ENCODE measurements around the gene JAKMIP1. TPM values are rescaled to one million over a fixed set of nuclear protein-coding genes. Genes with fewer than 3 reads are reported as not detected.

The JAKMIP1 gene
- total and polyA plus RNA-seq, 4 donors, result 0.08 to 0.46 (median 0.22) TPM

DNA sequence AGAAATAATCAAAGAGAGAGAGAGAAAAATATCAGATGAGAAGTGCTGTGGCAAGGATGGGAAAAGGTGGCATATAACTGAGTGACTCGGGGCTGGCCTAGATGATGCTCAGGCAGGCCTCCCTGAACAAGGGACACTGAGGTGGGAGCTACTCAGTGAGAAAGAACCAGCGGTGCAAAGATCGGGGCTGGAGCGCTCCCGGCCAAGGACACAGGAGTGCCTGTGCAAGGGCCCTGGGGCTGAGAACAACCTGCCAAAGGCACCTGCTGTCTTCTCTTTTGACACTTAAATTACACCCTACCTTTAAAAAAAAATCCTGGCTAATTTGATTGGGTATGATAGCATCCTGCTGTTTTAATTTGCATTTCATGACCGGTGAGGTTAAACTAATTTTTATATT, 104.5 kb downstream of the JAKMIP1 start:
- H3K36me3 ChIP-seq (ENCODE audit: control insufficient read depth in 4 of 4, insufficient read depth in 4 of 4, low read length in 4 of 4), result no peaks in the 10 kb centered on the region
- H3K27me3 ChIP-seq (ENCODE audit: control insufficient read depth in 3 of 3, insufficient read depth in 3 of 3, low read length in 2 of 3), result no peaks in the 10 kb centered on the region
- no peak overlapping the region for H3K4me3 ChIP-seq
- no peak overlapping the region for H3K27ac ChIP-seq (ENCODE audit: low read depth in 1 of 2, low read length in 1 of 2)
- H3K4me1 ChIP-seq (ENCODE audit: control insufficient read depth in 5 of 5, insufficient read depth in 5 of 5, low read length in 5 of 5), result no peaks in the 10 kb centered on the region
- WGBS, 2 donors, result 90 to 95% methylated on average over 6 of the region's 6 CpGs
- DNase-seq, result no peak
- TF ChIP-seq, protein P1, sequence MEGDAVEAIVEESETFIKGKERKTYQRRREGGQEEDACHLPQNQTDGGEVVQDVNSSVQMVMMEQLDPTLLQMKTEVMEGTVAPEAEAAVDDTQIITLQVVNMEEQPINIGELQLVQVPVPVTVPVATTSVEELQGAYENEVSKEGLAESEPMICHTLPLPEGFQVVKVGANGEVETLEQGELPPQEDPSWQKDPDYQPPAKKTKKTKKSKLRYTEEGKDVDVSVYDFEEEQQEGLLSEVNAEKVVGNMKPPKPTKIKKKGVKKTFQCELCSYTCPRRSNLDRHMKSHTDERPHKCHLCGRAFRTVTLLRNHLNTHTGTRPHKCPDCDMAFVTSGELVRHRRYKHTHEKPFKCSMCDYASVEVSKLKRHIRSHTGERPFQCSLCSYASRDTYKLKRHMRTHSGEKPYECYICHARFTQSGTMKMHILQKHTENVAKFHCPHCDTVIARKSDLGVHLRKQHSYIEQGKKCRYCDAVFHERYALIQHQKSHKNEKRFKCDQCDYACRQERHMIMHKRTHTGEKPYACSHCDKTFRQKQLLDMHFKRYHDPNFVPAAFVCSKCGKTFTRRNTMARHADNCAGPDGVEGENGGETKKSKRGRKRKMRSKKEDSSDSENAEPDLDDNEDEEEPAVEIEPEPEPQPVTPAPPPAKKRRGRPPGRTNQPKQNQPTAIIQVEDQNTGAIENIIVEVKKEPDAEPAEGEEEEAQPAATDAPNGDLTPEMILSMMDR (IDR thresholded peaks at IDR 0.05; ENCODE audit: control extremely low read depth, extremely low read depth), result no peak
- peaks cover 0 to 4% (median 0%) of the 10 kb centered on the region in 4 donors for H3K9me3 ChIP-seq (ENCODE audit: control insufficient read depth in 4 of 4, insufficient read depth in 3 of 4, low read length in 3 of 4)
- H3K9ac ChIP-seq (ENCODE audit: insufficient read depth in 1 of 2, low read length in 2 of 2), result no peak overlapping the region
- no peak for ATAC-seq (ENCODE audit: insufficient read depth, low FRiP score)

DNA sequence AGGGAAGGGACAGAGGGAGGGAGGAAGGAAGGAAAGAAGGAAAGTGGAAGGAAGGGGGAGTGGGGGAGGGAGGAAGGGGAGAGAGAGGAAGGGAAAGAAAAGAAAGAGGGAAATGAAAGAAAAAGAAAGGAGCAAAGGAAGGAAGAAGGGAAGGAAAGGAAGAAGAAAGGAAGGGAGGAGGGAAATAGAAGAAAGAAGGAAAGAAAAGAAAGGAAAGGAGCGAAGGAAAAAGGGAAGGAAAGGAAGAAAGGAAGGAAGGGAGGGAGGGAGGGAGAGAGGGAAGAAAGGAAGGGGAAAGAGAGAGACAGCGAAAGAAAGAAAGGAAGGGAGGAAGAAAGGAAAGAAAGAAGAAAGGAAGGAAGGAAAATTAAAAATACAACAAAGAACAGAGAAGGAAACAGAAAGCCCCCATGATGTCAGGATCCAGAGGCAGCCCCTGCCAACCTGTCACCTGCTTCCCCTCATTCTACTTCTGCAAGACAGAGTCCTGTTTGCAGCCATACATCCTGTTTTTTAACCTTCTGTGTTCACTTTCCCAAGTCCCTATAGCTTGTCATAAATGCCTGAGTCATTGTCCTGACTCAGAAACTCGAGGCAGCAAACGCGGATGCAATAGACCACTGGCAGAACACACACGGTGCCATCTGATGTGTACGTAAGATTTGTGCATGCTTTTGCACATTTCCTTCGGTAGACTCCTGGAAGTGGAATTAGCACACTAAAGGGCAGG, 105.2 kb downstream of the JAKMIP1 start:
- no peaks in the 10 kb centered on the region for H3K27me3 ChIP-seq (ENCODE audit: control insufficient read depth in 3 of 3, insufficient read depth in 3 of 3, low read length in 2 of 3)
- ATAC-seq (ENCODE audit: insufficient read depth, low FRiP score), result no peak
- H3K36me3 ChIP-seq (ENCODE audit: control insufficient read depth in 4 of 4, insufficient read depth in 4 of 4, low read length in 4 of 4), result no peaks in the 10 kb centered on the region
- H3K27ac ChIP-seq (ENCODE audit: low read depth in 1 of 2, low read length in 1 of 2), result no peak overlapping the region
- H3K9me3 ChIP-seq (ENCODE audit: control insufficient read depth in 4 of 4, insufficient read depth in 3 of 4, low read length in 3 of 4), result peaks cover 0 to 4% (median 0%) of the 10 kb centered on the region in 4 donors
- no peaks in the 10 kb centered on the region for H3K4me1 ChIP-seq (ENCODE audit: control insufficient read depth in 5 of 5, insufficient read depth in 5 of 5, low read length in 5 of 5)
- H3K4me3 ChIP-seq, result no peak overlapping the region
- TF ChIP-seq, protein P1 (IDR thresholded peaks at IDR 0.05; ENCODE audit: control extremely low read depth, extremely low read depth), result no peak
- 17 to 34% methylated on average over 8 of the region's 8 CpGs for WGBS, 2 donors
- H3K9ac ChIP-seq (ENCODE audit: insufficient read depth in 1 of 2, low read length in 2 of 2), result no peak overlapping the region
- no peak for DNase-seq

DNA sequence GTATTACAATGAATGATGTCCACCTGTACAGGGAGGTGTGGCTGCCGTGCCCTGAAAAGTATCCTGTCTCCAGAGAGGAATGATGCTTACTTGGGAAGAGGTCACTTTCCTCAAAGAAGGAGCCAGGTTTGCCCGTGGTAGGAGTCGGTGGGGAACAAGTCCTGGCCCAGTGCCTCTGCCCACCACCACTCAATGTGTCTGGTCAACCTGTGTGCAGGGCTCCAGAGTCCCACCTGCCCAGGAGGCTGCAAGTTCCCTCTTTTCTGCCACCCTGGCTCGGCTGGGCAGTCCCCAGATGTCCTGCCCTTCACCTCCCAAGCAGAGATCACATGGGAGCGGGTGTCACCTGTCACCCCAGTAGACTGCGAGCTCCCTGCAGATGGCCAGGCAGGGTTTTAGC, 106.7 kb downstream of the JAKMIP1 start:
- TF ChIP-seq, protein P1 (IDR thresholded peaks at IDR 0.05; ENCODE audit: control extremely low read depth, extremely low read depth), result no peak

More for the DNA sequence above, 106.7 kb downstream of the JAKMIP1 start:
- Histone ChIP-seq H3K9me3 (ENCODE audit: control insufficient read depth in 4 of 4, insufficient read depth in 3 of 4, low read length in 3 of 4) (peaks cover 0 to 4% (median 0%) of the 10 kb centered on the region in 4 donors), H3K36me3 (ENCODE audit: control insufficient read depth in 4 of 4, insufficient read depth in 4 of 4, low read length in 4 of 4) (no peaks in the 10 kb centered on the region), H3K4me3 (no peak overlapping the region), H3K27ac (ENCODE audit: low read depth in 1 of 2, low read length in 1 of 2) (no peak overlapping the region), H3K27me3 (ENCODE audit: control insufficient read depth in 3 of 3, insufficient read depth in 3 of 3, low read length in 2 of 3) (peaks cover 0 to 3% (median 0%) of the 10 kb centered on the region in 3 donors), H3K9ac (ENCODE audit: insufficient read depth in 1 of 2, low read length in 2 of 2) (no peak overlapping the region), H3K4me1 (ENCODE audit: control insufficient read depth in 5 of 5, insufficient read depth in 5 of 5, low read length in 5 of 5) (no peaks in the 10 kb centered on the region)
- ATAC-seq (ENCODE audit: insufficient read depth, low FRiP score), result no peak
- DNase-seq, result no peak
- WGBS, 2 donors, result 76 to 90% methylated on average over 6 of the region's 6 CpGs
